GM19372 (cell line): ENCODE results near the gene NUAK1.

Source experiments
- ATAC-seq: cut with Tn5 transposase; IDR thresholded peaks from one replicate; pipeline ENCODE4 v1.9.1; 2021; ENCODE audit warnings: mild to moderate bottlenecking, low read depth, moderate library complexity; ENCODE audit not compliant: unreplicated experiment

Gene NUAK1

GRCh38 chr12:106066726-106067325 lies 71.9 kb downstream of the NUAK1 start:
- ATAC-seq, result no peak

DNA sequence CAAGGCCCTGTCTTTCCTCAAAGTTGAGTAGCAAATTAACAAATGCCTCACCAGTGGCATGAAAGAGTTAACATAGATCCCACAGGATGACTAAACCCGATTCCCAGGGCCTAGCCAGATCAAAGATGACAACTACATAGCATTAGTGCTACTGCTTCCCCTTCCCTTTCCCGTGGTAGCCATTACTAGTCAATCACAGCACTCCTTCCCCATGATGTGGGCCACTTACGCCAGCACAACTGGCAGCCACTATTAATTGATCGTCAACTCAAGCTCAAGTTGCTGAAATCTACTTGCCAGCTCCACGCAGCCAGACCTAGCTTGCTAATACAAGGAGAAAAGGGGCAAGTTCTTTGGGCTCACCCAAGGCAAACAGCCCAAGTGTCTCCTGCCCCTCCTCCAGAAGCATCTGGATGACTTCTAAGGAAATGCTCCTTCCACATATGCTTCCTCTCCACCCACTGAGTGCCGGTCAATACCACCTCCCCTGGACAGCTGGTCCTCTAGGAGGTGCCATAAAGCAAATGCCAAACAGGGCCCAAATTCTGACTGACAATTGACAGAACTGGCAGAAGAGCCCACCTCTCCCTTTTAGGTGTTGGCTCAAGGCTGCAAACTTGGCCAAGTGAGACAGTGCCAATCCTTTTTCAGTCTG lies 72.6 kb downstream of the NUAK1 start:
- no peak for ATAC-seq

DNA sequence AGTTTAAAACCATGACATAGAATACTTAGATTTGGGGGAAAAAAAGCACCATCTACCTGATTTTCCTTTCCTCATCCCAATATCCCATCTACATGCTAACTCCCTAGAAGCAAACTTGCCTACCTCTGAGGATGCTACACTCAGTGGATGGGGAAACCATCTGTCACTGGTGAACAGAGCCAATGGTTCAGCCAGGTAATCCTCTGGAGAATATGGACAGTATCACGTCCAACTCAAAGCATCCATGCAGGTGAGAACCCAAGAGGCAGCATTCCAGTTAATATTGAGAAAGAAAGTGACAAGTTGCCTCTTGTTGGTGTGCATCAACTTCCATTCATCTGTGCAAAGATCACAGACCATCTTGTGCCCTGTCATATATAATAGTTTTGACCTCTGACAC lies 73.2 kb downstream of the NUAK1 start:
- ATAC-seq, result no peak

GRCh38 chr12:106064721-106065021 lies 74.1 kb downstream of the NUAK1 start:
- ATAC-seq, result no peak

DNA sequence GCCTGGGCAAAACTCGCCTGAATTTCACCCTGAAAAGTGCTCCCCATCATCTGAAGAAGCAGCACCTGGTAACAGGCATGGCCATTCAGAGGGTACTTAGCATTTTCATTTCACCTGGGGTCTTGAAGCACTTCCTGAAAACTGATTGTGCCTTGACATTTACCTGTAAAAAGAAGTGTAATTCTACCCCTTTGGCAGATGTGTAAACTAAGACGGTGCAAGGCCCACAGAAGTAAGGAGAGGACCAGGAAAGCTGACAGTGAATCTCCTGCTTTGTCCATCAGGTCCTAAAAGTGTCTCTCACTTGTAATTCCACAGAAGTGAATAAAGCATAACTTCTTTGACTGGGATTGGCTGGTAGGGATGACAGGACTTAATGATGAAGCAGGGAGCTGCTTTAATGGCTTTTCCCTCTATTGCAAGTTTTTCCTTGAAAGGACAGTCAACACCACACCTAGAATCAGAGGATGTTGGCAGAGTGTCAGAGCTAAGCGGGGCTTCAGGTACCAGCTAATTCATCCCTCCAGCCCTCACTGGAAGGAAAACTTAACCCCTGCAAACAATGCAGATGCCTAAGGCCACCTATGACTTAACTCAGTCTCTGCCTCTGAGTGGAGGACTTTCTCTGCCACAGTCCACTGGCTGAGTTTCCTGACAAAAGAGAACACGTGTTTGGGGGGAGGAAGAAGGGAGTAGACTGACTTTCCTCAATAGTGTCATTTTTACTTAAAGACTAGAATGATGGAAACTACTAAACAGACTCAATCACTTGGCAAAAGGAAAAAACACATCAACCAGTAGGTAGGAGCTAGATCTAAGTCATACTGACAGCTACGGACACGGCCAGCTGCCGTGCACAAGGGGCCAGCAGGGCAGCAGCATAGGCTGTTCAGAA lies 74.7 kb downstream of the NUAK1 start:
- ATAC-seq, result no peak

GRCh38 chr12:106062693-106063092 lies 76.1 kb downstream of the NUAK1 start:
- ATAC-seq, result no peak

DNA sequence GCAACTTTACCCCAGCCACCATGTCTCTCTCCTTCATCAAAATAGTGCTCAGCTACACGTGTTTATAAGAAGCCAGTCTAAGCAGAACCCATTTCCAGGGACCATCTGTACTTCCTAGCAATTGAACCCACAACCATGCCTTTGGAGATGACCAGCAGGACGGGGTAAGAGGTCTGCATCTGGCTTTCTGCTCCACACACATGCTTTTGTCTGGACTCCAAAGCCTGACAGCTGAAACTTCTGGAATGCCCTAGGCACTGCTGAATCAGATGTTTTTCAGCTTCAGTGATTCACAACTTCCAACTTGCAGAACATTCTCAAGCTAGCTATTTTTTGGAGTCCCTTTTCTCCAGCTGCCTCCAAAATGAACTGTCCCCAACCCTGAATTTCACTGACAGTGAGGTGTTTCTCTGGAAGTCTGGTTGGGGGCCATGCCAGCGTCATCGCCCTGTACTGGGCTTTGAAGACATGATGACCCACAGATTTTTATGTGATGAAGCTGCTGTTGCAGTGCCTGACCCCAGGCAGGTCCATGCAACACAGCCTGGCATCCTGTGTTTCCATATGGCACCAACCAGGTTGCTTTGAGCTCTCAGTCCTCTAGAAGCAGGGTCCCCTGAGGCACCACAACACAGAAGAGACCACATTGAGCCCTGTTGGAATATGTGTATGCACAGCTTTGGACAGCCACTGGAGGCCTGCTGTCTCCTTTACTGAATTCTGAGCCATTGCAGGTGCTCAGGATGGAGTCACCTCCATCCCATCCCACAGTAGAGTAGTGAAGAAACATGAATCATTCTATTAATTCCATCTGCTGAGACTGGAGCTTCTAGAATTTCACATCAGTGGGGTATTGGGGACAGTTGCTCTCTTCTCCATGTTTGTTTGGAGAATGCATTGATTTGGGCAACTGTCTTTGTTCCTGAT lies 80.2 kb downstream of the NUAK1 start:
- ATAC-seq, result no peak

GRCh38 chr12:106054049-106054448 lies 84.7 kb downstream of the NUAK1 start:
- no peak for ATAC-seq

GRCh38 chr12:106051853-106052531 lies 86.8 kb downstream of the NUAK1 start:
- ATAC-seq, result no peak

DNA sequence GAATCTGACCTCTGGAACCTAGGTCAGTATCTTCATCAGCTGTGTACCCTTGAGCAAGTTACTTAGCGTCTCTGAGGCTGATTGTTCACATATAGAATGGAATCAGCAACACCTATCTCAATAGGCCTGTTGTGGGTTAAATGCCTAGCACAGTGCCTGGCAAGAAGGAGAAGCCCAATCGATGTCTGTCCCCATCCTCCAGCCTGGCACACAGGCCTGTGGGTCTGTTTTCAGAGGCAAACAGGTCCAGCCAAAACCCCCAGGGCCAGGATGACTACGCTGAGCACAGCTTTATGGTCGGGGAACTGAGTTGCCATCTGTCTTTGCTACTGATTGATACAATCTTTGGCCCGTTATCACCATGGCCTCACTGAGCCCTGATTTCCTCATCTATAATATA lies 89.2 kb downstream of the NUAK1 start:
- ATAC-seq, result no peak

DNA sequence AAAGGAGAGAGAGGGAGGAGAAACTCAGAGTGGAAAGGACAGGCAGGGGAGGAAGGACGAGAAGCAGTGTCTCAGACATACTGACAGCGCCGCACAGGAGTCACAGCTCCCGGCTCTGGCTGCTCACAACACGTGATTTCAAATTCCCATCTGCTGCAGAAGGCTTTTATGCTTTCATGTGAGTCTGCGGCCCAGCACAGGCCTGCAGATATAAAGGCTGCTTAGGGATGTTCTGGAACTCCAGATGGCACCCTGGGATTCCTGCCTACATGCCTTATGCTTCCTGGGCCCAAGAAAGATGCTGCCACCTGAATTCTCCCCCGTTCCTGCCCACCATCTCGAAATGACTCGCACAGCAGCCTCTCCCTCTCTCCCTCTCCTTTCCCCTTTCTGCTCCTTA lies 89.6 kb downstream of the NUAK1 start:
- ATAC-seq, result no peak

GRCh38 chr12:106048676-106049075 lies 90.1 kb downstream of the NUAK1 start:
- no peak for ATAC-seq

- no peak for ATAC-seq
Measured at GRCh38 chr12:106048016-106048415, 90.7 kb downstream of the NUAK1 start.

DNA sequence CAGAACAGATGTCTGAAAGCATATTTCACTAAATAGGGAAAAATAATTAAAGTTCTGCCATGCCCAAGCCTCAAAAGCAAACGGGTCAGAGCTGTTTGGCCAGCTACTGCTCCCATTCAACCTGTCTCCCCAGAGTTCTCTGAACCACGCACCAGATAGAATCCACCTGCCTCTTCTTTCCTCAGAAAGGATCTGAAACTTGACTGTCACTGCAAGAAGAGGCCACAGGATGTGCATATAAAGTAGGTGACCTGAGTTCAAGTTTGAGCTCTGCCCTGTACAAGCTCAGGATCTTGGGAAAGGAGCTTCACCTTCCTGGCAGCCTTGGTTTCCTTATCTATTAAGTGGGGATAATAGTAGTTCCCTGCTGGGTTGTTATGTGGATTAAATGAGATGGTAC lies 91.8 kb downstream of the NUAK1 start:
- no peak for ATAC-seq

DNA sequence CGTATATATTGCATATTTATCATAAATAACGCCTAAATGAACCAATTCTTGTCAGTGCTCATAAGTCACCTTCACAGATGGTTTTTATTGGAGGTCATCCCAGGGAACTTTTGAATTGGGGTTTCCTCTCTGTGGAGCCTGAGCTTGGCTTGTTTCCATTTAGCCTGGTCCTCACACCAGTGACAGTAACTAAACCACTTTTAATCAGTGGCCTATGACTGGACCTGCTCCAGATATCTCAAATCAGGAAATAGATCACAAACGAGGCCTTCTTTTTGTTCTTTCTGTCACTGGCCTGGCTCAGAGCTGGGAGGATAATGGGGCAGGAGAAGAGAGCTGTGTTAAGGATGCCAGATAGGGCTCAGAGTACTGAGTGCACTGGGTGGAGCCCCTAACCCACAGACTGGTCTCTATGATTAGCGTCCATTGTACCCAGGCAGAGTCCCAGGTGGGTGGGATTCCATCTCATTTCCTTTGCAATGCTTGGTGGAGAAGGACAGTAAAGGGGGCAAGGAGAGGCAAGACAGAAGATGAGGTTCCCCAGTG lies 92.4 kb downstream of the NUAK1 start:
- no peak for ATAC-seq

DNA sequence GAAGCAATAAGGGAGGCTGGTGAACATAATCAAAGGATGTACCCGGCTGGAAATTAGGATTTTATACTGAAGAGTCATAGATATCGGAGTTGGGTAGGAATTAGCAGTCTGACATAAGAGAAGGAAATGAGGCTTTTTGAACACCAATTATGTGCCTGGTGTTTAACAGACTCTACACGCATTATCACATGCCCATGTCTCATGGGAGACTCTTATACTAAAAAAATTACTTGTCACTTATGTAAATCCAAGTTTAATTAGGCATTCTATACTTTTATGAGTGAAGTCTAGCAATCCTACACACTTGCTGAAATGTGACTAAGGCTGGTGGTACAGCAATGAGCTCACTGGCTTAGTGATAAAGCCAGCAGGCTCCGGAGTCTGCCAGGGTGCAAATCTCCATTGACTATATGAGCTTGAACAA lies 93.5 kb downstream of the NUAK1 start:
- ATAC-seq, result no peak

- ATAC-seq, result no peak
Measured at GRCh38 chr12:106044773-106045172, 94.0 kb downstream of the NUAK1 start.

DNA sequence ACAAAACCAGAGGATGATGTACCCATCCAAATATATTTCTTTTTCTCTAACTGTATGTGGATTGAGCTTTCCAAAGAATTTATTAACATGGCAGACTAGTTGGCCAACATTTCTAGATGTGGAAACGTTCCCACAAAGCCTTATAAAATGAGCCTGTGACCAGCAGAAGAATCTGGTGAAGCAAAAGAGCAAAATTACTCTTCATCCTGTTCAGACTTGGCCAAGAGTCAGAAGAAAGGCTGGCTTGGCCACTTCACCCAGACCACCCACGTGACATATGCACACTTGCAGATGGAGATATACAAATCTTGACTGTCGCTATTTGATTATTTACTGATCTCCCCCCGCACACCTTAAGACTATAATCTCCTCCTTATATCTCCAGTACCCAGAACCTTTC lies 96.7 kb downstream of the NUAK1 start:
- ATAC-seq, result no peak

- ATAC-seq, result no peak
Measured at GRCh38 chr12:106040521-106040920, 98.2 kb downstream of the NUAK1 start.
